ENCODE results near the gene SSR3. TPM values are rescaled to one million over a fixed set of nuclear protein-coding genes. Genes with fewer than 3 reads are reported as not detected.

SSR3 gene
- total and polyA plus RNA-seq, 2 donors from 2014 or later, result 132 to 150 TPM

GRCh38 chr3:156561533-156561932 lies 6.6 kb upstream of the SSR3 start:
- TF ChIP-seq CTCF (IDR thresholded peaks at IDR 0.05; ENCODE audit: borderline replicate concordance, extremely low read depth, insufficient read depth), result no peak
- intact Hi-C loops (cut with DNase I), result no loop called here
- Histone ChIP-seq H3K4me1 (ENCODE audit: control insufficient read depth in 2 of 3, insufficient read depth in 2 of 3, low read depth in 1 of 3, low read length in 3 of 3) (no peaks in the 10 kb centered on the region), H3K4me3 (ENCODE audit: low read length in 3 of 3) (no peak overlapping the region), H3K9ac (ENCODE audit: low read length in 3 of 3) (no peak overlapping the region), H3K27ac (ENCODE audit: low read depth in 2 of 2, low read length in 2 of 2) (no peak overlapping the region), H3K27me3 (ENCODE audit: control insufficient read depth, insufficient read depth, low read length) (no peaks in the 10 kb centered on the region), H3K9me3 (ENCODE audit: control insufficient read depth in 2 of 3, insufficient read depth in 1 of 3, low read length in 3 of 3) (no peaks in the 10 kb centered on the region), H3K36me3 (ENCODE audit: control insufficient read depth in 2 of 3, insufficient read depth in 3 of 3, low read length in 3 of 3) (no peaks in the 10 kb centered on the region)
- DNase-seq (no peak), FAIRE-seq (no peak)

DNA sequence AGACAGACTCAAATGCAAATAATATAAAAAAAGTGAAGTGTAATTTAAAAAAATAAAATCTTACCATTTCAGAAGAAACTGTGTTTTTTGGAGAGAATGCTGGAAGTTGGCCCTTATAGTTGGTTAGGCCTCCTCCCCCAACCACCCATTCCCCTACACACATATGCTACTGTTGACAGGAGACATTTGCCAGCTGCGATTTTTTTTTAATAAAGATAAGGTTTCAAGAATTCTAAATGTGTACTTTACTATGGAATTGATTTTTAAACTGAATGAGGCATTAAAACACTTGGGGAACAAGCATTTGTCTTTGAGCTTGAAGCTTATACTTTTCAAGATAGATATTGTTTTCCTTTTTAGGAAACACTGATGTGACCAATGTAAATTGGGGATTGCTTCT lies 4.4 kb upstream of the SSR3 start:
- FAIRE-seq (no peak), DNase-seq (peak in 2 of 5 donors; percentile 31 to 52)
- Histone ChIP-seq H3K4me3 (ENCODE audit: low read length in 3 of 3) (no peak overlapping the region), H3K36me3 (ENCODE audit: control insufficient read depth in 2 of 3, insufficient read depth in 3 of 3, low read length in 3 of 3) (no peaks in the 10 kb centered on the region), H3K4me1 (ENCODE audit: control insufficient read depth in 2 of 3, insufficient read depth in 2 of 3, low read depth in 1 of 3, low read length in 3 of 3) (no peaks in the 10 kb centered on the region), H3K27ac (ENCODE audit: low read depth in 2 of 2, low read length in 2 of 2) (no peak overlapping the region), H3K9ac (ENCODE audit: low read length in 3 of 3) (no peak overlapping the region), H3K27me3 (ENCODE audit: control insufficient read depth, insufficient read depth, low read length) (no peaks in the 10 kb centered on the region), H3K9me3 (ENCODE audit: control insufficient read depth in 2 of 3, insufficient read depth in 1 of 3, low read length in 3 of 3) (no peaks in the 10 kb centered on the region)
- intact Hi-C loops (cut with DNase I), result no loop called here
- TF ChIP-seq CTCF (IDR thresholded peaks at IDR 0.05; ENCODE audit: borderline replicate concordance, extremely low read depth, insufficient read depth), result no peak

GRCh38 chr3:156558389-156558788 lies 3.5 kb upstream of the SSR3 start:
- FAIRE-seq, result no peak

More at GRCh38 chr3:156558389-156558788, 3.5 kb upstream of the SSR3 start:
- H3K36me3 ChIP-seq (ENCODE audit: control insufficient read depth in 2 of 3, insufficient read depth in 3 of 3, low read length in 3 of 3), result no peaks in the 10 kb centered on the region
- TF ChIP-seq CTCF (IDR thresholded peaks at IDR 0.05; ENCODE audit: borderline replicate concordance, extremely low read depth, insufficient read depth), result no peak
- H3K4me3 ChIP-seq (ENCODE audit: low read length in 3 of 3), result no peak overlapping the region
- intact Hi-C loops (cut with DNase I), result no loop called here
- DNase-seq, result no peak
- H3K27ac ChIP-seq (ENCODE audit: low read depth in 2 of 2, low read length in 2 of 2), result no peak overlapping the region
- H3K9ac ChIP-seq (ENCODE audit: low read length in 3 of 3), result no peak overlapping the region
- H3K9me3 ChIP-seq (ENCODE audit: control insufficient read depth in 2 of 3, insufficient read depth in 1 of 3, low read length in 3 of 3), result no peaks in the 10 kb centered on the region
- H3K4me1 ChIP-seq (ENCODE audit: control insufficient read depth in 2 of 3, insufficient read depth in 2 of 3, low read depth in 1 of 3, low read length in 3 of 3), result peaks cover 0 to 3% (median 0%) of the 10 kb centered on the region in 3 donors
- H3K27me3 ChIP-seq (ENCODE audit: control insufficient read depth, insufficient read depth, low read length), result no peaks in the 10 kb centered on the region
